ENCODE measurements around the gene REXO1. TPM values are rescaled to one million over a fixed set of nuclear protein-coding genes. Genes with fewer than 3 reads are reported as not detected.

REXO1 gene
- total RNA-seq (2021), result 45.6 and 56.8 TPM in 2 replicates
- long read RNA-seq, partial matches to known transcripts, result 4 of 7 reads
- long read RNA-seq, other reads (novel, unspliced or antisense), result 1 of 7 reads

DNA sequence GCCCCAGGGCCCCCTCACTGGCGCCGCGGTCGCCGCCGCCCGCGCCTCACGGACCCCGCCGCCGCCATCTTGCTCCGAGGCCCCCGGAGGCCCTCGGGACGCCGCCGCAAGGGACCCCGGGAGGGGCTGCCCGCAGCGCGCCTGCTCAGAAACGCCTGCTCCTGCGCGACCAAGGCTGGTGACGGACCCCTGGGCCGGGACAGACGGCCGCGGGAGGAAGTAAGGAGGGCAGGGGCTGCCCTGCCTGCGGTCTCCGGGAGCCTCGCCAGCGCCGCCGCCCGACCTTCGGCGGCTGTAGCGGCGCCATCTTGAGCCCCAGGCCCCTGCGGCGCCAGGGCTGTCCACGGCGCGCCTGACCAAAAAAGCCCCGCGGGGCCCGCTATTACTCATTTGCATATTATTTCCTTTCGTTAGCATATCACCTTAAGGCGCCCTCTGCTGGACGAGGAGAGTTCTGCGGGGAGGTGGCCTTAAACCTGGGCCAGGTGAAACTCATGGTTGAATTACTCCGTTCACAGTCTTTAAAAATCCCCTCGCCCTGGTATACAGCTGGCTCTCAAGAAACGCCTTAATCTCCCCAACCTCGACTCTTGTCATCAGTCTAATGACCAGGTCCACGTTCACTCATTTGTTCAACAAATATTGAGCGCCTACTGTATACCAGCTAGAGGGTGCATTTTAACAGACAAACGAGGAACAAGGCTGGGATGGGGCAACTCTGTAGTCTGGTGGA is at the start of gene REXO1:
REXO1 (minus strand) TSS at position 85 of the 733 bp plus-strand sequence. CDS start 125 bp downstream, outside the sequence.
- Histone ChIP-seq H2AFZ (ENCODE audit: low read length) (no peak within 1 kb of the TSS), H3K79me2 (ENCODE audit: insufficient read depth, low read length) (peaks cover 23% of the 10 kb centered on the region; the same call in 1 of the 2 replicates), H3K27ac (ENCODE audit: insufficient read length, low read depth, low read length) (peak within 1 kb of the TSS; percentile 76), H3K14ac (ENCODE audit: insufficient read depth, low read length) (peak within 1 kb of the TSS; percentile 100), H3K27me3 (ENCODE audit: insufficient read depth, low read length) (no peaks in the 10 kb centered on the region), H3K18ac (ENCODE audit: insufficient read length, low read depth, low read length) (peak within 1 kb of the TSS; percentile 100), H3K9ac (ENCODE audit: extremely low read depth, insufficient read length, low read length) (peak within 1 kb of the TSS; percentile 97), H2BK15ac (ENCODE audit: low read depth, low read length) (peak within 1 kb of the TSS; percentile 100; the same call in 1 of the 2 replicates), H4K8ac (replicated peaks; ENCODE audit: insufficient read length, low read depth, low read length) (no peak within 1 kb of the TSS), H4K5ac (ENCODE audit: insufficient read length, low read depth, low read length) (peak within 1 kb of the TSS; percentile 94), H2AK5ac (ENCODE audit: insufficient read length, low read length) (no peak within 1 kb of the TSS), H3K23me2 (ENCODE audit: insufficient read length, low read depth, low read length, poor library complexity, severe bottlenecking) (peaks cover 7% of the 10 kb centered on the region), H3K4ac (ENCODE audit: low read depth, low read length) (no peak within 1 kb of the TSS; the same call in 1 of the 2 replicates), H2BK12ac (ENCODE audit: insufficient read length, low read depth, low read length) (no peak within 1 kb of the TSS), H3K4me1 (ENCODE audit: insufficient read depth, low read length) (no peaks in the 10 kb centered on the region), H3K9me3 (ENCODE audit: control insufficient read depth, low read depth, low read length) (no peaks in the 10 kb centered on the region), H2BK120ac (ENCODE audit: low read depth, low read length, poor library complexity, severe bottlenecking) (no peak within 1 kb of the TSS), H4K20me1 (ENCODE audit: control insufficient read depth, insufficient read depth, insufficient read length) (peaks cover 5% of the 10 kb centered on the region), H3T11ph (ENCODE audit: low read length) (peak within 1 kb of the TSS; percentile 94), H3K23ac (ENCODE audit: insufficient read length, low read depth, low read length) (no peak within 1 kb of the TSS), H4K91ac (ENCODE audit: insufficient read length, low read depth, low read length) (no peak within 1 kb of the TSS), H3K56ac (ENCODE audit: insufficient read length, low read depth, low read length) (no peak within 1 kb of the TSS), H3K79me1 (ENCODE audit: insufficient read depth, low read depth, low read length, poor library complexity, severe bottlenecking) (peaks cover 10% of the 10 kb centered on the region), H2BK20ac (ENCODE audit: low read depth, low read length, poor library complexity, severe bottlenecking) (no peak within 1 kb of the TSS), H2BK5ac (ENCODE audit: insufficient read length, low read length) (peak within 1 kb of the TSS; percentile 90), H3K4me2 (ENCODE audit: insufficient read depth, insufficient read length, low read length) (peak within 1 kb of the TSS; percentile 97)
- Mint-ChIP-seq H3K36me3 (ENCODE audit: insufficient read depth in 1 of 3, low read depth in 3 of 3) (peaks cover 0 to 10% (median 6%) of the 10 kb centered on the region in 3 experiments; a peak in 5 of 7 replicates), H3K4me3 (peak within 1 kb of the TSS; percentile 87 to 97), H3K9me3 (no peaks in the 10 kb centered on the region), H3K4me1 (peaks cover 15 to 37% of the 10 kb centered on the region in 2 experiments), H3K27ac (peak within 1 kb of the TSS; percentile 95 to 99 (median 98)), H3K27me3 (ENCODE audit: low read depth) (no peaks in the 10 kb centered on the region)
- TF ChIP-seq CTCF (conservative IDR thresholded peaks at IDR 0.05), result peak; percentile 94
- peak; percentile 94 for DNase-seq
- no CpG with 5 or more reads among the region's 60 CpGs for WGBS (ENCODE audit: extremely low coverage, insufficient read length, low lambda C conversion rate)
